Activated CD8-positive, alpha-beta memory T cell treated with anti-CD3 and anti-CD28 coated beads, Interleukin-2, amount 50 U/mL, for 4 hours (primary cell): ENCODE data around the gene ECT2L.
"Not testable (repeated sequence)": the region's sequence is repeated elsewhere in the genome, so short reads cannot be mapped to it uniquely, and the experiment has no call there.

Experiments
- DNase-seq: peaks from one replicate; pipeline ENCODE4 v3.0.0-alpha.2; 2020

Gene ECT2L

GRCh38 chr6:138865480-138866109 is 69.7 kb downstream of the ECT2L start:
- DNase-seq: no peak

DNA sequence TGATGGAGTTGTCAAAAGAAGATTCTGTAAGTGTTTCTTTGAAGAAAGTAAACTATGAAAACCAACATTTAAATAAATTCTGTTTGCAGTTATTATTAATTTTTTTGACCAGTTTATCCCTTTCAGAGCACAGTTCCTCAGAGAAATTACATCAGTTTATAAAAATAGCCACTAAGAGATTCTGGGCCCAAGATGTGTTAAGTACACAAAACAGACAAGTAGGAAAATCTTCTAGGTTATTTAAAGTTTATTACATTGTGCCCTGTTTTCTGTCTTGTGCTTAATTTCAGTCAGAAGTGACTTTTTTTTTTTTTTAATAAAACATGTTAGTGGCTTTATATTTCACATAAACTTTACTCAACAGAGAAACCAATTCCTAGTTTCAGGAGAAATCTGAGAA is 72.3 kb downstream of the ECT2L start:
- DNase-seq: no peak

GRCh38 chr6:138869398-138869797 is 73.5 kb downstream of the ECT2L start:
- no peak for DNase-seq

GRCh38 chr6:138873191-138873590 is 77.3 kb downstream of the ECT2L start:
- no peak for DNase-seq

- no peak for DNase-seq
These were observed 86.6 kb downstream of the ECT2L start for GRCh38 chr6:138882369-138883017.

- DNase-seq: no peak
These were observed 89.4 kb downstream of the ECT2L start for GRCh38 chr6:138885156-138885819.

GRCh38 chr6:138891255-138891986 is 95.5 kb downstream of the ECT2L start:
- no peak for DNase-seq

DNA sequence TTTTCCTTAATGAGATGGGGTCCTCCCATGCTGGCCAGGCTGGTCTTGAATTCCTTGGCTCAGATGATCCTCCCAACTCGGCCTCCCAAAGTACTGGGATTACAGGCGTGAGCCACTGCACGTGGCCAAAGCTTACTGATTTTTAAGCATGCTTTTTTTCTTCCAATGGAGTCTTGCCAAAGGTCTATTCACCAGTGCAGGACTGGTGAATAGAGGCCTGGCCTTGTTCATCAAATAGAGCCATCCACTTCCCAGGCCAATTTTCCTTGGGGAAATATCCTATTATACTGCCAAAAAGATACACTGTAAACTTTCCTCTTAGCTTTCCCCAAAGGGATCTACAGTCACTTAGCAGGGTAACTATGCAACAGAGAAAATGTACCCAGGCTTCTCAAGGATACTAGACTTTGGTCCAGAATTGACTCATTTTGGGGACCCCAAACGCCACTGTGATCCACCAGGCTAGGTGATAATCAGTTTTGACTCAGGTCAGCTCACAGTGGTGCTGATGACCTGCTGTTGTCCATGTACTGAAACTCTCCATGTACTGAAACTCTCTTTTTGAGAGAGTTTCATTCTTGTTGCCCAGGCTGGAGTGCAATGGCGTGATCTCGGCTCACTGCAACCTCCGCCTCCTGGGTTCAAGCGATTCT is 100.3 kb downstream of the ECT2L start:
- DNase-seq: no peak

- DNase-seq: no peak
These were observed 101.1 kb downstream of the ECT2L start for GRCh38 chr6:138897031-138897430.

- no peak for DNase-seq
These were observed 111.3 kb downstream of the ECT2L start for GRCh38 chr6:138907167-138907566.

GRCh38 chr6:138909511-138909910 is 113.6 kb downstream of the ECT2L start:
- DNase-seq: no peak

DNA sequence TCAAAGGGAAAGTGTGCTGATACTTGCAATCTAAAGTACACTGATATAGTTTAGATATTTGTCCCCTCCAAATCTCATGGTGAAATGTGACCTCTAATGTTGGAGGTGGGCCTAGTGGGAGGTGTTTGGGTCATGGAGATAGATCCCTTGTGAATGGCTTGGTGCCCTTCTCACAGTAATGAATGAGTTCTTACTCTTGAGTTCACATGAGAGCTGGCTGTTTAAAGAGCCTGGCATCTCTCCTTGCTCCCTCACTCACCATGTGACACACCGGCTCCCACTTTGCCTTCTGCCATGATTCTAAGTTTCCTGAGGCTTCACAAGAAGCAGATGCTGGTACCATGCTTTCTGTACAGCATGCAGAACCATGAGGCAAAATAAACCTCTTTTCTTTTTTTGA is 114.1 kb downstream of the ECT2L start:
- DNase-seq: no peak

- DNase-seq: no peak
These were observed 116.4 kb downstream of the ECT2L start for GRCh38 chr6:138912308-138912707.

DNA sequence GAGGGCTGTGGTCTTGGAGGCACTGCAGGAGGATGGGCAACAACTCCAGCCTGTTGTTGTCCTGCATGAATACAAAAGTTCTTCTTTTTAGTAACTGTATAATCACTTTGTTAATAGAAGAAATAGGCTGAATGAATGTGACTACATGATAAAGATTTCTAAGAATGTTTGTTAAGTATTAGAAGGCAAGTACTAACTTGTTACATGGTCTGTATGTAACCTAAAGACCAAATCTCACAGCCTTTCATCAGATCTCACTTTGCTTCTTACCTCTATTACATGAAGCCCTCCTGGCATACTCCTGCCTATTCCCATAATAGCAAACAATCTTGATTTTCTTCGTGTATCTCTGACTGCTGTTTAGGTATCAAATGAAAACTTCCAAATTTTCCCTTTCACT is 118.8 kb downstream of the ECT2L start:
- no peak for DNase-seq

- no peak for DNase-seq
These were observed 125.0 kb downstream of the ECT2L start for GRCh38 chr6:138920906-138921305.

- DNase-seq: no peak
These were observed 127.7 kb downstream of the ECT2L start for GRCh38 chr6:138923561-138923960.

DNA sequence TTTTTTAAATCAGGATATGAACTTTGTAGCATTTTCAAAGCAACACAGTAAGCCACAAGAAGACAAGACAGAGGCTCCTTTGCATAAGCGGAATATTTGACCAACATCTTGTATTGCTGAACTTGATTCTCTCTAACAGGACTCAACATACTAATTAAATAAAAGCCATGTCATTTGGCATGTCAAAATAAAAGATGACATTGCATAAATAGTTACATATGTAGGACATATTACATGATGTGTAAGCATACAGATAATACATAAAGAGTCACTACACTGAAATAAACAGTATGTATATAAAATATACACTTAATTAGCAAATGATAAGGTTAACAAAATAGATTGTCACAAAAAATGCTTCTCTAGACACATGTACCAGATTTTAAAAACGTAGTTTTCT is 129.9 kb downstream of the ECT2L start:
- DNase-seq: no peak

DNA sequence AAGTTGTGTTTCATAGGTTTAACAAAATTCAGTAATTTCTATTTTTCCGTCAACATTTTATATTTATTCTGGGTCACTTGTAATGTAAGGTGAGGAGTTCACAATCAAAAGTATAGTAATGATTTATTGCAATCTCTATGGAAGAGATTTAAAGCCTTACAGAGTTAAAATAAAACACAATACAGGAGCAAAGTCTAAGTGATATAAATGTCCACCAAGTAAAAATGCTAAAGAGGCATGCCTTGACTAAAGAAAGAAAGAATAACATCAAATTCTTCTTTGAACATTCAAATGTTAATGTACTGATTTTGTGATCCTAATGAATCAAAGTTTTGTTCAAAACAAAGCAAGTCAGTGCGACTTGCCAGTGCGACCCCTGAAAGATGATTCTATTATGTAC is 130.7 kb downstream of the ECT2L start:
- DNase-seq: no peak

DNA sequence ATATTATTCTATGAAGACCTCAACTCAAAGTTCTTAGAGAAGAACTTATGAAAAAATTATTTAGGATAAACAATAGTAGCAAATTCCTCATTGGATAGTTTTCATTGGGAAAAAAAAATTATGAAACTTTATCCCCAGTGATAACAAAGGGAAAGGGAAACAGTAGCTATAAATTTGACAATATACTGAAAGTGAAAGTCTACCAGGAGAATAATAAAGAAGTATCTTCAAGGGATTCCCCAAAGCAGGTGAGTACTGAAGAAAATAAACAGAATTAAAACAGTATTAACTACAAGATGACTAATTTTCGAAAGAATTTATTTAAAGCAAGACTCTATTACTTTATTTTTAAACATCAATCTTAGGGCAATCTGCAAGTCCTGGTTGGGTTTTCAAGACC is 135.8 kb downstream of the ECT2L start:
- DNase-seq: no peak

DNA sequence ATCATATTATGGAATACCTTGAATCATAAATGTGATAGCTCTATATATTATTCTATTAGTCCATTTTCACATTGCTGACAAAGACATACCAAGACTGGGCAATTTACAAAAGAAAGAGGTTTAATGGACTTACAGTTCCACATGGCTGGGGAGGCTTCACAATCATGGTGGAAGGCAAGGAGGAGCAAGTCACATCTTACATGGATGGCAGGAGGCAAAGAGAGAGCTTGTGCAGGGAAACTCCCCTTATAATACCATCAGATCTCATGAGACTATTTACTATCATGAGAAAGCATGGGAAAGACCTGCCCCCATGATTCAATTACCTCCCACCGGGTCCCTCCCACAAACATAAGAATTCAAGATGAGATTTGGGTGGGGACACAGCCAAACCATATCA is 141.0 kb downstream of the ECT2L start:
- DNase-seq: not testable (repeated sequence)

DNA sequence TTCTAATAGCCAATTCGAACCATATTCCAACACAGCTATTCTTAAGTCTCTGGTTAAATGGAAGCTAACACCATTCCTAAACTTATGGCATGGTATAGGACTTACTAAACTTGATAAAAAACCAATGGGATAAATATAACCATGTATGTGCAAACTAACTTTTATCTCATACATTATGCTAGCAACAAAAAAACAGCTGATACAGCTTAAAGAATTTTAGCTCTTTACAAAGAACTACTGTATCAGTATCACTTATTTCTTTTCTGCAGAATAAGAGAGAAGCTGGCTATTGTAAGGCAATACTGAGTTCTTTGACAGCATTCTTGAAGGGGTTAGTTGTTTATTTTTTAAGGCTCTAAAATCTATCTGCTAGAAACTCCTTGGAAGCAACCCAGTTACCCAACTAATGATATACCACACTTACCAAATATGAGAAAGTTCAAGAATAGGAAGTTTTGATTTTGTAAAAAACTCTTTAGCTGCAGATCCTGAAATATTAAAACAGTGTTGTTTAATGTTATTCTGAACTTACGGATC is 147.3 kb downstream of the ECT2L start:
- DNase-seq: no peak

- no peak for DNase-seq
These were observed 148.5 kb downstream of the ECT2L start for GRCh38 chr6:138944412-138944811.

DNA sequence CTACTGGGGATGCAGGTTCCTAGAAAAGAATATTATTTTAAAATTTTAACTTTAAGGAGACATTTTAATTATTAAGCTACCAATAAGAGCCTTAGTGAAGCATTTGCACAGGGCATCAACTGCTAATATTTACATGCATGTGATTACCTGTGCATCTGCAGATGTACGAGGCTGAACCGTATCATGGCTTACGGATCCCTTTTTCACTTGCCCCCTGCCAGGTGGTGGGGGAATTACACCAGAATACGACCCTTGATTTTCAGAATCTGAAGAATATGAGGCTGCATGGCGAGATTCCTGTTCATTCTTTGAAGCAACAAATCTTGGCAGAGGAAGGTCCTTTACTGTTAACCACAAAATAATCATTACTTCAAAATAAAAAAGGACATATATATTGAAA is 149.5 kb downstream of the ECT2L start:
- DNase-seq: no peak
